ENCODE results near the gene TENM4.

TENM4 gene

DNA sequence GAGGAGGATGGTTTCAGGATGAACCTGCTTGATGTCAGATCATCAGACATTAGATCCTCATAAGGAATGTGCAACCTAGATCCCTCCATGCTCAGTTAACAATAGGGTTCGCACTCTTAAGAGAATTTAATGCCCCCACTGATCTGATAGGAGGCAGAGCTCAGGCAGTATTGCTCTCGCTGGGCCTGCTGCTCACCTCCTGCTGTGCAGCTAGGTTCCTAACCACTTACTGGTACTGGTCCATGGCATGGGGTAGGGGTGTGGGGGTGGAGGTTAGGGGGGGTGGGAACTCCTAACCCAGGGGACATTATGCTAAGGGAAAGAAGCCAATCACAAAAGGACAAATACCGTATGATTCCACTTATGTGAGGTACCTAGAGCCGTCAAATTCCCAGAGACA, 256.5 kb downstream of the TENM4 start:
- TF ChIP-seq, protein P1, sequence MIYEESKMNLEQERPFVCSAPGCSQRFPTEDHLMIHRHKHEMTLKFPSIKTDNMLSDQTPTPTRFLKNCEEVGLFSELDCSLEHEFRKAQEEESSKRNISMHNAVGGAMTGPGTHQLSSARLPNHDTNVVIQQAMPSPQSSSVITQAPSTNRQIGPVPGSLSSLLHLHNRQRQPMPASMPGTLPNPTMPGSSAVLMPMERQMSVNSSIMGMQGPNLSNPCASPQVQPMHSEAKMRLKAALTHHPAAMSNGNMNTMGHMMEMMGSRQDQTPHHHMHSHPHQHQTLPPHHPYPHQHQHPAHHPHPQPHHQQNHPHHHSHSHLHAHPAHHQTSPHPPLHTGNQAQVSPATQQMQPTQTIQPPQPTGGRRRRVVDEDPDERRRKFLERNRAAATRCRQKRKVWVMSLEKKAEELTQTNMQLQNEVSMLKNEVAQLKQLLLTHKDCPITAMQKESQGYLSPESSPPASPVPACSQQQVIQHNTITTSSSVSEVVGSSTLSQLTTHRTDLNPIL (CRISPR knock-in tag; IDR thresholded peaks at IDR 0.05; ENCODE audit: low read depth), result no peak
- TF ChIP-seq, protein P2, sequence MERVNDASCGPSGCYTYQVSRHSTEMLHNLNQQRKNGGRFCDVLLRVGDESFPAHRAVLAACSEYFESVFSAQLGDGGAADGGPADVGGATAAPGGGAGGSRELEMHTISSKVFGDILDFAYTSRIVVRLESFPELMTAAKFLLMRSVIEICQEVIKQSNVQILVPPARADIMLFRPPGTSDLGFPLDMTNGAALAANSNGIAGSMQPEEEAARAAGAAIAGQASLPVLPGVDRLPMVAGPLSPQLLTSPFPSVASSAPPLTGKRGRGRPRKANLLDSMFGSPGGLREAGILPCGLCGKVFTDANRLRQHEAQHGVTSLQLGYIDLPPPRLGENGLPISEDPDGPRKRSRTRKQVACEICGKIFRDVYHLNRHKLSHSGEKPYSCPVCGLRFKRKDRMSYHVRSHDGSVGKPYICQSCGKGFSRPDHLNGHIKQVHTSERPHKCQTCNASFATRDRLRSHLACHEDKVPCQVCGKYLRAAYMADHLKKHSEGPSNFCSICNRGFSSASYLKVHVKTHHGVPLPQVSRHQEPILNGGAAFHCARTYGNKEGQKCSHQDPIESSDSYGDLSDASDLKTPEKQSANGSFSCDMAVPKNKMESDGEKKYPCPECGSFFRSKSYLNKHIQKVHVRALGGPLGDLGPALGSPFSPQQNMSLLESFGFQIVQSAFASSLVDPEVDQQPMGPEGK (CRISPR knock-in tag; IDR thresholded peaks at IDR 0.05; ENCODE audit: borderline replicate concordance), result no peak
- TF ChIP-seq PPARA (CRISPR knock-in tag; IDR thresholded peaks at IDR 0.05; ENCODE audit: borderline replicate concordance) (no peak), BACH2 (CRISPR knock-in tag; IDR thresholded peaks at IDR 0.05; ENCODE audit: borderline replicate concordance) (no peak), ZFP30 (CRISPR knock-in tag; IDR thresholded peaks at IDR 0.05) (no peak), ZNF8 (CRISPR knock-in tag; IDR thresholded peaks at IDR 0.05) (no peak), RARB (CRISPR knock-in tag; IDR thresholded peaks at IDR 0.05) (no peak), ZNF565 (CRISPR knock-in tag; conservative IDR thresholded peaks at IDR 0.05; ENCODE audit: low read depth) (no peak), ESRRG (CRISPR knock-in tag; IDR thresholded peaks at IDR 0.05) (no peak), ZFP3 (CRISPR knock-in tag; IDR thresholded peaks at IDR 0.05) (no peak), SNAI2 (CRISPR knock-in tag; IDR thresholded peaks at IDR 0.05) (no peak), ZC3H10 (CRISPR knock-in tag; IDR thresholded peaks at IDR 0.05) (no peak), ARNTL (CRISPR knock-in tag; IDR thresholded peaks at IDR 0.05; ENCODE audit: borderline replicate concordance, low read depth) (no peak), ZNF70 (CRISPR knock-in tag; IDR thresholded peaks at IDR 0.05) (no peak), ISL1 (CRISPR knock-in tag; IDR thresholded peaks at IDR 0.05) (no peak), GLIS3 (CRISPR knock-in tag; IDR thresholded peaks at IDR 0.05) (no peak), TCF4 (CRISPR knock-in tag; IDR thresholded peaks at IDR 0.05; ENCODE audit: borderline replicate concordance) (no peak), CSDC2 (CRISPR knock-in tag; IDR thresholded peaks at IDR 0.05) (no peak), OSR1 (CRISPR knock-in tag; IDR thresholded peaks at IDR 0.05) (no peak)
- TF ChIP-seq, protein P3, sequence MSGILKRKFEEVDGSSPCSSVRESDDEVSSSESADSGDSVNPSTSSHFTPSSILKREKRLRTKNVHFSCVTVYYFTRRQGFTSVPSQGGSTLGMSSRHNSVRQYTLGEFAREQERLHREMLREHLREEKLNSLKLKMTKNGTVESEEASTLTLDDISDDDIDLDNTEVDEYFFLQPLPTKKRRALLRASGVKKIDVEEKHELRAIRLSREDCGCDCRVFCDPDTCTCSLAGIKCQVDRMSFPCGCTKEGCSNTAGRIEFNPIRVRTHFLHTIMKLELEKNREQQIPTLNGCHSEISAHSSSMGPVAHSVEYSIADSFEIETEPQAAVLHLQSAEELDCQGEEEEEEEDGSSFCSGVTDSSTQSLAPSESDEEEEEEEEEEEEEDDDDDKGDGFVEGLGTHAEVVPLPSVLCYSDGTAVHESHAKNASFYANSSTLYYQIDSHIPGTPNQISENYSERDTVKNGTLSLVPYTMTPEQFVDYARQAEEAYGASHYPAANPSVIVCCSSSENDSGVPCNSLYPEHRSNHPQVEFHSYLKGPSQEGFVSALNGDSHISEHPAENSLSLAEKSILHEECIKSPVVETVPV (CRISPR knock-in tag; IDR thresholded peaks at IDR 0.05), result no peak
- no peak for ATAC-seq

DNA sequence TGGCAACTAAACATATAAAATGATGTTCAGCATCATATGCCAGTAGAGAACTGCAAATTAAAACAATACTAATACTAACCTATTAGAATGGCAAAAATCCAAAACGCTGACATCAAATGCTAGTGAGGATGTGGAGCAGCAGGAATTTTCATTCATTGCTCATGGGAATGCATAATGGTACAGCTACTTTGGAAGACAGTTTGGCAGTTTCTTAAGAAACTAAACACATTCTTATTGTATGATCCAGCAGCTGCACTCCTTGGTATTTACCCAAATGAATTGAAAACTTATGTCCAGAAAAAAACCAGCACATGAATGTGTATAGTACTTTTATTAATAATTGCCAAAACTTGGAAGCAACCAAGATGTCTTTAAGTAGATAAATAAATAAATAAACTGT, 258.0 kb downstream of the TENM4 start:
- TF ChIP-seq GLIS3 (CRISPR knock-in tag; IDR thresholded peaks at IDR 0.05) (no peak), ISL1 (CRISPR knock-in tag; IDR thresholded peaks at IDR 0.05) (no peak), ZFP3 (CRISPR knock-in tag; IDR thresholded peaks at IDR 0.05) (no peak), ZNF565 (CRISPR knock-in tag; conservative IDR thresholded peaks at IDR 0.05; ENCODE audit: low read depth) (no peak), SNAI2 (CRISPR knock-in tag; IDR thresholded peaks at IDR 0.05) (no peak), ZC3H10 (CRISPR knock-in tag; IDR thresholded peaks at IDR 0.05) (no peak), OSR1 (CRISPR knock-in tag; IDR thresholded peaks at IDR 0.05) (no peak), CSDC2 (CRISPR knock-in tag; IDR thresholded peaks at IDR 0.05) (no peak), RARB (CRISPR knock-in tag; IDR thresholded peaks at IDR 0.05) (no peak), TOX (CRISPR knock-in tag; IDR thresholded peaks at IDR 0.05; ENCODE audit: borderline replicate concordance) (no peak), ZFP30 (CRISPR knock-in tag; IDR thresholded peaks at IDR 0.05) (no peak), TCF4 (CRISPR knock-in tag; IDR thresholded peaks at IDR 0.05; ENCODE audit: borderline replicate concordance) (no peak), BACH2 (CRISPR knock-in tag; IDR thresholded peaks at IDR 0.05; ENCODE audit: borderline replicate concordance) (no peak), ZNF8 (CRISPR knock-in tag; IDR thresholded peaks at IDR 0.05) (no peak), ESRRG (CRISPR knock-in tag; IDR thresholded peaks at IDR 0.05) (no peak), ARNTL (CRISPR knock-in tag; IDR thresholded peaks at IDR 0.05; ENCODE audit: borderline replicate concordance, low read depth) (no peak)
- TF ChIP-seq, protein P2 (CRISPR knock-in tag; IDR thresholded peaks at IDR 0.05; ENCODE audit: borderline replicate concordance), result no peak
- TF ChIP-seq, protein P3 (CRISPR knock-in tag; IDR thresholded peaks at IDR 0.05), result no peak
- TF ChIP-seq, protein P4, sequence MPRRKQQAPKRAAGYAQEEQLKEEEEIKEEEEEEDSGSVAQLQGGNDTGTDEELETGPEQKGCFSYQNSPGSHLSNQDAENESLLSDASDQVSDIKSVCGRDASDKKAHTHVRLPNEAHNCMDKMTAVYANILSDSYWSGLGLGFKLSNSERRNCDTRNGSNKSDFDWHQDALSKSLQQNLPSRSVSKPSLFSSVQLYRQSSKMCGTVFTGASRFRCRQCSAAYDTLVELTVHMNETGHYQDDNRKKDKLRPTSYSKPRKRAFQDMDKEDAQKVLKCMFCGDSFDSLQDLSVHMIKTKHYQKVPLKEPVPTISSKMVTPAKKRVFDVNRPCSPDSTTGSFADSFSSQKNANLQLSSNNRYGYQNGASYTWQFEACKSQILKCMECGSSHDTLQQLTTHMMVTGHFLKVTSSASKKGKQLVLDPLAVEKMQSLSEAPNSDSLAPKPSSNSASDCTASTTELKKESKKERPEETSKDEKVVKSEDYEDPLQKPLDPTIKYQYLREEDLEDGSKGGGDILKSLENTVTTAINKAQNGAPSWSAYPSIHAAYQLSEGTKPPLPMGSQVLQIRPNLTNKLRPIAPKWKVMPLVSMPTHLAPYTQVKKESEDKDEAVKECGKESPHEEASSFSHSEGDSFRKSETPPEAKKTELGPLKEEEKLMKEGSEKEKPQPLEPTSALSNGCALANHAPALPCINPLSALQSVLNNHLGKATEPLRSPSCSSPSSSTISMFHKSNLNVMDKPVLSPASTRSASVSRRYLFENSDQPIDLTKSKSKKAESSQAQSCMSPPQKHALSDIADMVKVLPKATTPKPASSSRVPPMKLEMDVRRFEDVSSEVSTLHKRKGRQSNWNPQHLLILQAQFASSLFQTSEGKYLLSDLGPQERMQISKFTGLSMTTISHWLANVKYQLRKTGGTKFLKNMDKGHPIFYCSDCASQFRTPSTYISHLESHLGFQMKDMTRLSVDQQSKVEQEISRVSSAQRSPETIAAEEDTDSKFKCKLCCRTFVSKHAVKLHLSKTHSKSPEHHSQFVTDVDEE (CRISPR knock-in tag; IDR thresholded peaks at IDR 0.05), result no peak
- TF ChIP-seq, protein P5, sequence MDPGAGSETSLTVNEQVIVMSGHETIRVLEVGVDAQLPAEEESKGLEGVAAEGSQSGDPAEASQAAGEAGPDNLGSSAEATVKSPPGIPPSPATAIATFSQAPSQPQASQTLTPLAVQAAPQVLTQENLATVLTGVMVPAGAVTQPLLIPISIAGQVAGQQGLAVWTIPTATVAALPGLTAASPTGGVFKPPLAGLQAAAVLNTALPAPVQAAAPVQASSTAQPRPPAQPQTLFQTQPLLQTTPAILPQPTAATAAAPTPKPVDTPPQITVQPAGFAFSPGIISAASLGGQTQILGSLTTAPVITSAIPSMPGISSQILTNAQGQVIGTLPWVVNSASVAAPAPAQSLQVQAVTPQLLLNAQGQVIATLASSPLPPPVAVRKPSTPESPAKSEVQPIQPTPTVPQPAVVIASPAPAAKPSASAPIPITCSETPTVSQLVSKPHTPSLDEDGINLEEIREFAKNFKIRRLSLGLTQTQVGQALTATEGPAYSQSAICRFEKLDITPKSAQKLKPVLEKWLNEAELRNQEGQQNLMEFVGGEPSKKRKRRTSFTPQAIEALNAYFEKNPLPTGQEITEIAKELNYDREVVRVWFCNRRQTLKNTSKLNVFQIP (CRISPR knock-in tag; IDR thresholded peaks at IDR 0.05; ENCODE audit: borderline replicate concordance, low read depth), result no peak
- ATAC-seq, result peak; percentile 97
